NCI-H1417 treated with DMSO at 0.1 percent for 48 hours (cell line): Measurements from ENCODE around the gene HMGN4.
"Not testable (repeated sequence)": the region's sequence is repeated elsewhere in the genome, so short reads cannot be mapped to it uniquely, and the experiment has no call there.

Experiments
- DNase-seq: peaks from one replicate; lab custom pipeline; 2025; lab: John Stamatoyannopoulos, UW

Gene HMGN4

DNA sequence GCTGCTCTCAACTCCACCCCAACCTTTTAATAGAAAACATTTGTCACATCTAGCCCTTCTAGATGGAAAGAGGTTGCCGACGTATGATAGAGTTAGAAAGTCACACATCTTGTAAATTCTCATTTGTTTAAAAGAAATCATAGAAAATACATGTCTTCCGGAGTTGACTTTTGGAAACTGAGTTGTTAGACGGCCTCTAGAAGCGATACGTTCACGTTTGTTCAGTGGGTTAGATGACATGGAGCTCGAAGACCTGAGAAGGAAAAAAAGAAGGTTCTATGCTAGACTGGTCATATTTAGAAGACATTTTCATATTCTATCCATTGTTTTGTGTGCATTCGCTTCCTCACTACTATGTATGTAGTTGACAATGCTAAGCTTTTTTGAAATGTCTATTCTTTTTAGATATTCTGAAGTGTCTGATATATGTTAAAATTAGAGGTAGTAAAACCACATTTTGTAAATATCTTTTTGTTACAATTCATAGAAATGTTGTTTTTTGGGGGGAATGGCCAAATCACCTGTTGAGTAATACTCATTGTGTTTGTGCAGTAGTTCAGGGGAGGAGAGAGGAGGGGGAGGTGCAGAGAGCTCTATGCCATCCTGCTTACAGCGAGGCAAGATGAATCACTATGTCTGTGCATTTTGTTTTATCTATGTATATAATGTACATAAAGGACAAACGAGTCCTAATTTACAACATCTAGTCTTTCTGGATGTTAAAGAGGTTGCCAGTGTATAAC, 15.5 kb upstream of the HMGN4 start:
- not testable (repeated sequence) for DNase-seq

DNA sequence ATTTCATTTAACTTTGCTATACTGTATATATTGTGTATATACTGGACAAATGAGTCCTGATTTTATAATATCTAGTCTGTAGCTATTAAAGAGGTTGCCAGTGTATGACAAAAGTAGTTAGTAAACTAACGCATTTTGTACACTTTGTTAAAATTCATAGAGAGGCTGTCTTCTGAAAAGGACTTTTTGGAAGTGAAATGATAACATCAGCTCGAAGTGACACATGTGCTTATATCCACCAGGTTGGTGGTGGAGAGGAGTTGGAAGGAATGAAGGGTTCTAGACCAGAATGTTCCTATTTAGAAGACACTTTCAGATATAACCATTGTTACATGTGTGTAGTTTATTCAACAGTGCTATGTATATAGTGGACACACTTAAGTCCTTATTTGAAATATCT, 13.9 kb upstream of the HMGN4 start:
- not testable (repeated sequence) for DNase-seq

DNA sequence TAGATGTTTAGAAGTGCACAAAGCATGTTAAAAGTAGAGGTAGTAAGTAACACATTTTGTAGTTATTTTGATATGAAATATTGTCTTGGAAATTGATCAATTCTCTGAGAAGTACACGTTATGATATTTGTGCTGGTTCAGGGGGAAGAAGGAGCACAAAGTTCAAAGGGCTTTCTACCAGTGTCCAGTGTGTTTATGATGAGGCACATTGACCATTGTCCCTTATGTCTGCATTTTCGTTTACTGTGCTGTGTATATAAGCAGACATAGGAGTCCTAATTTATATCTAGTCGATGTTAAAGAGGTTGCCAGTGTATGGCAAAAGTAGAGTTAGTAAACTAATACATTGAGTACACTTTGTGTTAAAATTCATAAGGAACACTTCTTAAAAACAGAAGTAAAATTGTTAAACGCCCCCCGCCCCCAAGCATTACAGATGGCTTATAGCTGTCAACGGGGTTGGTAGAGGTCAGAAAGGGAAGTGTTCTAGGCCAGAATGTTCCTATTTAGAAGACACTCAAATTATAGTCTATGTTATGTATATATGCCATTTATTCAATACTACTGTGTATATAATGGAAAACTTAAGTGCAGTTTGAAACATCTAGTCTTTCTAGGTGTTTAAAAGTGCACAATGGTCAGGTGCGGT, 13.3 kb upstream of the HMGN4 start:
- no peak for DNase-seq

DNA sequence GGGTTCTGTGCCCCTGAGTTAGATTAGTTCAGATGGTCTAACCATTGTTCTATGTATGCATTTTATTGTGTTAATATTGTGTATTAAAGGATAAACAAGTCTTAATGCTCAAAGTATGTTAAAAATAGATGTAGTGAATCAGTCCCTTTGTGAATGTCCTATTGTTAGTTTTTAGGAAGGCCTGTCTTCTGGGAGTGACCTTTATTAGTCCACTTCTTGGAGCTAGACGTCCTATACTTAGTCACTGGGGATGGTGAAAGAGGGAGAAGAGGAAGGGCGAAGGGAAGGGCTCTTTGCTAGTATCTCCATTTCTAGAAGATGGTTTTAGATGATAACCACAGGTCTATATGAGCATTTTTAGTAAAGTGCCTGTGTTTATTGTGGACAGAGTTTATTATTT, 12.3 kb upstream of the HMGN4 start:
- DNase-seq, result no peak

DNA sequence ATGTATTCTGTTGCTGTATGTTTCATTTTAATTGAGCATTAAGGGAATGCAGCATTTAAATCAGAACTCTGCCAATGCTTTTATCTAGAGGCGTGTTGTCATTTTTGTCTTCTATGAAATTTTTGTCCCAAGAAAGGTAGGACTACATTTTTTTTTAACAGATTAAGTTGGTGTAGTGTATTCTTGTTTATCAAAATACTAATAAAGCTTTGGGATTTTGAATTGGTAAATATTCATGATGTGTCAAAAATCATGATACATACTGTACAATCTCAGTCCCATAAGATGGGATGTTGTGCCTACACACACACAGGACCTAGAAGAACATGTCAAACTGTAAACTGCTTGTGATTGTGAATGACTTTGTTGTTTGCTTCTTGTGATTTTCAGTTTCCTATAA, 11.2 kb upstream of the HMGN4 start:
- DNase-seq, result no peak

DNA sequence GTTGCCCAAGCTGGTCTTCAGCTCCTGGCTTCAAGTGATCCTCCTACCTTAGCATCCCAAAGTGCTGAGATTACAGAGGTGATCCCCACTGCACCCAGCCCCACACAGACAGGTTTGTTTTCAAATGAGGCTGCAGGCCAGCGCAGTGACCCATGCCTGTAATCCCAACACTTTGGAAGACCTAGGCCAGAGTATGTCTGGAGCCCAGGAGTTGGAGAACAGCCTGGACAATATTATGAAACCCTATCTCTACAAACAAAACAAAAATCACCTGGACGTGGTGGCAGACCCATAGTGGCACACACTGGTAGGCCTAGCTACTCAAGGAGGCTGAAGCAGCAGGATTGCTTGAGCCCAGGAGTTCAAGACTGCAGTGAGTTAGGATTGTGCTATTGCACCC, 8.0 kb upstream of the HMGN4 start:
- no peak for DNase-seq

DNA sequence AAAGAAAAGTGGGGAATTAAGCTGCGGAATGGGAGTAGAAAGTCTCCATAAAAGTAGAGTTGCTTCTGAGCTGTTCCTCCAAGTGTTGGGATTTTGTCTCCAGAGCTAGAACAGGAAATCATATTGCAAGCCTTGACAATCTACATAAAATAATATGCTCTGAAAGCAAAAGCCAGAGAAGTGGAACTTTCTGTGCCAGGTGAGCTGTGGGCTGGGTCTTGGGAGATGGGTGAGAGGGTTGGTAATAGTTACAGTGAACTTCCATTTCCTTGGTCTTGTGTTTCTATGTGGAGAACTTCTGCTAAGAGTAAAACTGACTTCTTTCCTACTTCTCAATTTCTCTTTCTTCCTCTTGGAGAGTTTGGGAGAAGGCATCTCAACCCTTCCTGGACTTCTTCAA, 6.3 kb upstream of the HMGN4 start:
- no peak for DNase-seq

DNA sequence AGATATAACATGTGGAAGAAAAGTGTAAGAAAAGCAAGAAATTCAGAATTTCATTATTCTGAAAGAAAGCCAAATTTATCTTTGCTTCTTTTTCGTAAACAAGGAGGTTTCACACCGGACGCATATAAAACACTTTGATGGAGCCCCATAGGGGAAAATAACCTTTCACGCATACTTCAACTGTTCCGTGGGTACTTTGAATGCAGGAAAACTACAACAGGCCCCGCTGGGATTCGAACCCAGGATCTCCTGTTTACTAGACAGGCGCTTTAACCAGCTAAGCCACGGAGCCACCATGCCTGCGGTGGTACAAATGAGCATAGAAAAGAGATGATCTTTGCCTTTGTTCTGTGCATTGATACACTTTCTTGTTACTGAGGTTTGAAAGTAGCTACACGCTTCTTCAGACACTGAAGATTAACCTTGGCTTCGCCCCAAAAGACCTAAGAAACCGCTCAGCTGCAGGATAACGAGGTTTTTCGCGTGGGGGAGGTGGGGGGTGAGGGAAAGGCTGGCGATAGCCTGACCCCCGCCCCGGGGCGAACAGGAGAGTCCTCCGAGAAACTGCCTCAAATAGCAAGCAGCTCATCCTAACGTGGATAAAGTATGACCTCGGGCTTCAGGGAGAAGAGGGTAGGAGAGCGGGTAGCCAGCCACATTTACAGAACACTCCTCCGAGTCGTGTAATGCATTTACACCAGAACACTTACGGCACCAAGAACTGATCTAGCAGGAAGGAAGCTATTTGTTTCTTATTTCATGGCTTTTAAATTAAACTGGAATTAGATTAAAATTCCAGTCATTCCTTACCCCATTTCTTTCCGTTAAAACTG, 5.3 kb upstream of the HMGN4 start:
- DNase-seq, result peak; percentile 67

DNA sequence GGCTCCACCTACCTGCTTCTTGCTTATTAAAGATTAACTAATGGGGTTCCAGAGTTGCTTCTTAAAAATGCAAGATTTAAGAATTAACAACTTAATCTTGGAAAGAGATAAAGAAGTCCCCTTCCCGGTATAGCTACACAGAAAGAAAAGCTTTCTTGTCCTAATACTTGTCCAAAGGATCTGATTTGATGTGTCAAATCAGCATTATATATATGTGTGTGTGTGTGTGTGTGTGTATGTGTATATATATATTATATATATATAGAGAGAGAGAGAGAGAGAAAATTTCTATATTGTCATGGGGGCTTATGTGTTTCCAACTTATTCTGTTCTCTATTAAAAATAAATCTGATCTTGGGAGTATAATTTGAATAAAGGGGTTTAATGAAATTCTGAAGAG, 4.6 kb upstream of the HMGN4 start:
- DNase-seq, result no peak

DNA sequence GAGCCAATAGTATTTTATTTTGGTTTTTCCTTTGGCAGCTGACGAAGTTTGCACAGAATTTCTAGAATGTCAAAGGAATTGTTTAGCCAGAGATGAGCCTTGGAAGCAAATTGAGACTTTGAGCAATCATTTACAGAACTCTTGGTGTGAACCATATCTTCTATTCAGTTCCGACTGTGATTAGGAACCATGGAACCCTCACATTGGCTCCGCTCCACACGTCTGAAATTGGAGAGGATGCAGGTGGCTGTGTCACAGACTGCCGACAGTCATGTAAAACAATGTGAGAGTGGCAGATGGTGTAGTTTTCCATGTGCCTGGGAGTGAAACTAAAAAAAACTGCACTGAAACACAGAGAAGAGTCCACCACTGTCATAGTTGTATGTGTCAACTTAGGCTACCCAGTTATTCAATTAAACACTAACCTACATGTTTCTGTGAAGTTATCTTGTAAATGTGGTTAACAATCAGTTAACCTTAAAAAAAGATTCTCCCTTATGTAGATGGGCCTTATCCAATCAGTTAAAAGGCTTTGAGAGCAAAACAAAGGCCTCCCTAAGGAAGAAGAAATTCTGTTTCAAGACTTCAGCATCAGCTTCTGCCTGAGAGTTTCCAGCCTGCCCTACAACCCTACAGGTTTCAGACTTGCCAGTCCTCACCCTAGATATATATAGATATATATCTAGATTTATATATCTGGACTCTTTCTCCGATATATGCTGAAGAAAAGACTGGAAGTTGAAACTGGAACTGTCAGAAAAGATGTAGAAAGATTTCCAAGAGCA, 3.3 kb upstream of the HMGN4 start:
- DNase-seq, result no peak

DNA sequence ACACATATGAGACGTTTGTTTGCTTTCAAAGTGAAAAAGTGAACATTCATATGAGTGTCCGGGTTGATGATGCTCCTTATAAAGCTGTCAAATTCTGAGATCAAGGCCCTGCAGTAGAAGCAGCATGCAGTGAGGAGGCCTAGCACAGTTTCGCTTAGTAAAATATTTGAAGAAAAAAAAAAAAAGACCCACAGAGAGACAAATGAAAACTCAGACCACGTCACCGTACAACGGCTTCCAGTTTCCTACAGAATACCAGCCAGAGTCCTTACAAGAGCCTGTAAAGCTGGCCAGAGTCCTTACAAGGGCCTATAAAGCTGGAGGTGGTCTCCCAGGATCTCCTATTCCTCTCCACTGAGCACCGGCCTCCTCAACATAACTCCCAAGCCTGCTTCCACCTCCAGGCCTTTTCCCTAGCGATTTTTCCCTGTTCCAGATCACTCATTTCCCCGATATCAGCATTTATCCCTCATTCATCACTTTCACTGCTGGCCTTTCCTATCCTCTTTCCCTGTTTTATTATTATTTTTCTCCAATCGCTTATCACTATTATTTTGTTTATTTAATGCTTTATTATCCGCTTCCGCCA, 1.5 kb upstream of the HMGN4 start:
- no peak for DNase-seq

DNA sequence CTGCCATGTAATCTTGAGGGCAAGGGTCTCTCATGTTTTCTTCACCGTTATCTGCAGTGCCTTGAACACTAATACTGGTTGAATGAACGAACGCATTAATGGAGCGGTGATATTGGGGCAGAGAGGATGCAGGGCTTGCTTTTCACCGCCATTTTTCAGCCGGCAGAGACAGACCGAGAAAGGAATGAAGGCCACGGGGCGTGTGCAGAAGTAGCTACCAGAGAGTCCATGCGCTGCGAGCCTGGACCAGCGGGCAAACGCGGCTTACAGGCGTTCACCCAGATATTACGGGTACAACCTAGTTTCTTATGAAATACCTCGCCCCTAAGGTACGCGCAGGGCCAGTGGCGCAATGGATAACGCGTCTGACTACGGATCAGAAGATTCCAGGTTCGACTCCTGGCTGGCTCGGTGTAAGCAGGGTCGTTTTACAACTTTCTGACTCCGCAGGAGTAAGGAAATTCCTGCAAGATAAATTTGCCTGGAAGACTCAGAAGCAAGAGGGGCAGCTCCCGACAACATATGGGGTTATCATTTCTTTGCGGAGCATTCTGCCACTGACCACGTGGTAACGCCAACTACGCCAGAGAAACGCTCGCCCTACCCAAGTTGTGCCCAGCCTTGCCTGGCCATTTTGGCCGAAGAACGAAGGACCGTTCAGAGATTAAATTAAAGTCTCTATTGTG, 863 bp upstream of the HMGN4 start:
- peak; percentile 77 for DNase-seq

DNA sequence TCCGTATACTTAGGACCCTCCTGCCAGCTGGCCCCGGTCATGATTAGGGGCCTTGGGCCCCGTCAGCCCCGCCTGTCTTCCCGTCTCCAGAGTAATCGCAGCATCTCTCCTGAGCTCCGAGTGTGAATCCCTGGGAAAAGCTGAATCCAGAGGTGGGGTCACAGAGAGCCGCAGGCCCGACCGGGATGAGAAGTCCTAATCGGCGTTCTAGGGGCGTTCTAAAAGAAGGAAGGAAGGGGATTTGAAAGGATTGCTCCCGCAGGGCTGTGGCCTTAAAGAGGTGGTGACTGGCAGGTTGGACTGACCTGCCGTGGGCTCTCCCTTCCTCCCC, 371 bp downstream of the HMGN4 start:
- no peak for DNase-seq

DNA sequence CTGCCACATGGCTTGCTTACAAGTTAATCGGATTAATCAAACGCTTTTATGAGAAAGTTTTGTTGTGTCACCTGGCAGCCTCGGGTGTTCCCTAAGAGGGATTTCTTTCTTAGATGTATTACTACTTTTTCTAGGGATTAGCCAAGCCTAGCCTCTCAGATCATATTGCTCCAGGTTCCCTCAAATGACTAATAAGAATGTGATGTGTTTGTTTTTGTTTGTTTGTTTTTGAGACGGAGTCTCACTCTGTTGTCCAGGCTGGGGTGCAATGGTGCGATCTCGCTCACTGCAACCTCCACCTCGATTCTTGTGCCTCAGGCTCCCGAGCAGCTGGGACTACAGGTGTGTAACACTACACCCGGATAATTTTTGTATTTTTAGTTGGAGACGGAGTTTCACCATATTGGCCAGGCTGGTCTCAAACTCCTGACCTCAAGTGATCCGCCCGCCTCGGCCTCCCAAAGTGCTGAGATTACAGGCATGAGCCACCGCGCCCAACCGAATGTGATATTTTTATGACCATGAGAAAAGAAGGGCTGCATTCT, 977 bp downstream of the HMGN4 start:
- DNase-seq, result no peak

DNA sequence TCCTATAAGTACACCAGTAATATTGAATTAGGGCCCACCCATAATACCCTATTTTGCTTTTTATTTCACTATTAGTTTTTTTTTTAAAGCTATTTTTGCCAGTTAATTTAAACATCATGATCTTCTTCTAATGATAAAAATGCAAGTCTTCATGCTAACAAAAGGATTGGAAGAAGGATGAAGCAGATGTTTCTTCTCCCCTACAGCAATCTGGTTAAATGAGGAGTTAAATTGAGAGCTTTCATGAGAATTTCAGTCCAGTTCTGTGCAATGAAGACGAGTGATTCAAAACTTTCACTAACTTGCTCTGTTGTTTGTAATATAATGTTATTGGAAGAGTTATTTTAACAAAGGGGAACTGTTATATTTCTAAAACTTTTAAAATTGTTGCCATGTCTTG, 3.4 kb downstream of the HMGN4 start:
- no peak for DNase-seq

DNA sequence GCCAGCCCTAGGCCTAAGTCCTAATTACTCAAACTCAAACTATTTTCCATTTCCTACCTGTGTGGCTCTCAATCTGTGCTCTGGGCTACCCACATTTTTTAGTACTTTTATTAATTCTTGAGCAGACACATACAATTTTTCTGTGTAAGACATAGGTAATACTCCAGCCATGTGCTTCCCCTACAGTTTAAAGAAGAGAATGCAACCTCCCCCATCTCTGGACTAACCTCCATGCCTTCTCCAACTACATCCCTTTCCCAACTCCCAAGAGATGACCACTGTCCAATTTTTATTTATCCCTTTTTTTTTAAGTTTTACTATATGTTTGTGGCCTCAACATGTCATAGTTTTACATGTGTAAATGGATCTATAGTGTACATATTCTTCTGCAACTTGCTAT, 5.8 kb downstream of the HMGN4 start:
- DNase-seq, result no peak

DNA sequence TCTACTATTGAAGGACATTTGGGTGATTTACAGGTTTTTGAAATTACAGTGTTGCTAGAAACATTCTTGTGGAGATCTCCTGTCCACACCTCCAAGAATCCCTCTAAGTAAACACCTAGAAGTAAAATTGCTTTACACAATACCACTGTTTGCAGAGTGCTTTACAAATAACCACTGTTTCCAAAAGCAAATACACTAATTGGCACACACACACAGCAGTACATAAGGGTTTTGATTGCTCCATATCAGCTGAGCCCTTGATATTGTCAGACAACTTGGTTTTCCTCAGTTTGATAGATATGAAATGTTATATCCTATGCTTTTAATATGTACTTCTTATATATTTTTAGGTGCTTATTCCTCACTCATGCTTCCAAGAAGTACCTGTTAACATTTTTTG, 6.3 kb downstream of the HMGN4 start:
- DNase-seq, result no peak

DNA sequence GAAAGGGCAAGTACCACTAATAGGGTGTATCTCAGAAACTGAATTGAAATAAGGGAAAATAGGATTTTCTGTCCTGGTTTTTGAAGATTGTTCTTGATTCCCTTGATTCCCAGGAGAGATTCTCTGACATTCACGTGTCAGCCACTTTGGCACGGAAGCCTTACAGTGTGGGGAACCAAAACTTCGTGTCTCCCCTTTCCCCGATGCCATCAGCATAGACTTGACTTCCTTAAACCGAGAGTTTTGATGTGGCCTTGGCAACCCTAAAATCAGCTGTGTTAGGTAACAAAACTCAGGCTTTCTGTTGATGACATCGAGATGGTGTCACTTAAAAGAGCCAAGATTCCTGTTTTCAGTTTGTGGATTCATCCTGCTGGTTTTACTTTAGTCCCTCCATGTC, 7.5 kb downstream of the HMGN4 start:
- DNase-seq, result no peak

DNA sequence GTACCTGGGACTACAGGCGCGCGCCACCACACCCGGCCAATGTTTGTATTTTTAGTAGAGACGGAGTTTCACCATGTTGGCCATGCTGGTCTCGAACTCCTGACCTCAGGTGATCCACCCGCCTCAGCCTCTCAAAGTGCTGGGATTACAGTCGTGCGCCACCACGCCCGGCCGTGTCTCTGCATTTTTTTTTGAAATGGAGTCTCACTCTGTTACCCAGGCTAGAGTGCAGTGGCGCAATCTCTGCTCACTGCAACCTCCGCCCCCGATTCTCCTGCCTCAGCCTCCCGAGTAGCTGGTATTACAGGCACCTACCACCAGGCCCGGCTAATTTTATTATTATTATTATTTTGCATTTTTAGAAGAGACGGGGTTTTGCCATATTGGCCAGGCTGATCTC, 9.2 kb downstream of the HMGN4 start:
- not testable (repeated sequence) for DNase-seq

DNA sequence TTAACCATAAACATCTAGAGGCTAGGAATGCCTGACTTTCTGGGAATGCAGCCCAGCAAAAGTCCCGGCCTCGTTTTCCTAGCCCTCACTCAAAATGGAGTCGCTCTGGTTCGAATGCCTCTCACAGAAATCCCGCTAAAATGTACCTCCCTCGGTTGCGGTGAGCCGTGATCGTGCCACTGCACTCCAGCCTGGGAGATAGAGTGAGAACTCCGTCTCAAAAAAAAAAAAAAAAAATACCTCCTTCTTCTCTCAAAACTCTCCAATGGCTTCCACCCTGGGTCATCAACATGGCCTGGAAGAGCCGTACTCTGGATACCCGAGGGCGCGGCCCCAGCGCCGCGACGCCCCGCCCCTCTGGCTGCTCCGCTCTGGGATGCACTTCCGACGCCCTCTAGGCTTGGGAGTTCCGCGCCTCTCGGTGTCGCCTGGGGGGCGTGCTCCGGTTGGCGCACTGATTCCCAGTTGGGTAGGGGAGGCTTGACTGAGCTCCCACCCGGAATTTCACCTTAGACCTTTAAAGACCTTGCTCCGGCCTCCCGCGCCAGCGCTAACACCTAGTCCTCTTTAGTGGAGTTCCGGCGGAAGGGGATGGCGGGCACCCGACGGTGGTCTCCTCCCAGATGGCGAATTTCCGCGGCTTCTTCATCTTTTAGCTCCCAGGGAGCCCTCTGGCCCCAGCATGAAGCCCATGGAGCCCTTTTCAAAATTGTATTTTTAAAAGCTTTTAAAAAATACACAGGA, 12.3 kb downstream of the HMGN4 start:
- DNase-seq, result no peak
